GM12878 (cell line): ENCODE measurements around the gene EGFR. TPM values are rescaled to one million over a fixed set of nuclear protein-coding genes. Genes with fewer than 3 reads are reported as not detected.

Experiments
- ATAC-seq: fragments of 200-7000 bp; cut with Tn5 transposase; 3 replicates; pipeline ENCODE4 v1.9.1; 2020; ENCODE audit warnings: mild to moderate bottlenecking, moderate library complexity
- BruUV-seq: library from RNA; stranded (reverse); fragments of 400-500 nt; replicated peaks from 2 replicates; lab custom pipeline; 2021; lab: Mats Ljungman, UMichigan
- CTCF ChIA-PET: fragments of 300-600 bp; sonication (Branson Sonifier 250); formaldehyde crosslinking; extraction: SDS; loops from one replicate; lab custom pipeline; 2021; ENCODE audit warnings: inconsistent platforms; lab: Yijun Ruan, JAX
- POLR2A ChIA-PET: fragments of 350-600 bp; formaldehyde crosslinking; extraction: SDS; loops from one replicate; lab custom pipeline; 2021; ENCODE audit warnings: inconsistent platforms; lab: Charles Lee
- RAD21 ChIA-PET: fragments of 300-600 bp; sonication (Branson Sonifier 250); formaldehyde crosslinking; loops from one replicate; lab custom pipeline; 2023; ENCODE audit warnings: antibody characterized with exemption; ENCODE audit not compliant: unreplicated experiment; lab: Charles Lee
- SMC1A ChIA-PET: fragments of 300-600 bp; sonication (Branson Sonifier 250); formaldehyde crosslinking; loops from one replicate; lab custom pipeline; 2023; ENCODE audit not compliant: unreplicated experiment, uncharacterized antibody; lab: Charles Lee
- DNase-seq: peaks from one replicate; pipeline ENCODE4 v3.0.0-alpha.2; 2011; ENCODE audit warnings: low read depth, low spot score
- FAIRE-seq: peaks from 3 replicates; lab custom pipeline; 2011; peaks lifted over from hg19 to GRCh38; lab: Jason Lieb, UNC
- H2AFZ ChIP-seq: 2 replicates; pipeline ENCODE4 v1.6.0; 2011; ENCODE audit warnings: low read depth, low read length, control low read depth; ENCODE audit not compliant: control insufficient read depth
- H3K27ac ChIP-seq: 2 replicates; pipeline ENCODE4 v1.5.1; 2011; ENCODE audit warnings: control low read depth; ENCODE audit not compliant: control insufficient read depth, insufficient read depth
- H3K27me3 ChIP-seq, 2 experiments: replicated peaks in 1 of 2; 2 replicates each; pipeline versions ENCODE4 v1.6.0 to v1.6.1; 2011; ENCODE audit warnings: low read length in 1 of 2; ENCODE audit not compliant: control insufficient read depth in 2 of 2, insufficient read depth in 2 of 2
- H3K36me3 ChIP-seq, 2 experiments: 2 replicates each; pipeline ENCODE4 v1.5.1; 2011; ENCODE audit warnings: low read length in 1 of 2; ENCODE audit not compliant: control insufficient read depth in 2 of 2, insufficient read depth in 2 of 2
- H3K4me1 ChIP-seq: 2 replicates; pipeline ENCODE4 v1.6.1; 2011; ENCODE audit warnings: mild to moderate bottlenecking, low read length, moderate library complexity, mixed read lengths; ENCODE audit not compliant: control insufficient read depth, insufficient read depth
- H3K4me2 ChIP-seq: 2 replicates; pipeline ENCODE4 v1.6.0; 2011; ENCODE audit warnings: control low read depth; ENCODE audit not compliant: control insufficient read depth, insufficient read depth
- H3K4me3 ChIP-seq: fragments of 200-600 bp; sonication (generic); 2 replicates; pipeline ENCODE4 v1.5.1; 2016
- H3K79me2 ChIP-seq: 2 replicates; pipeline ENCODE4 v1.6.0; 2011; ENCODE audit warnings: low read length; ENCODE audit not compliant: control insufficient read depth, insufficient read depth
- H3K9ac ChIP-seq: 2 replicates; pipeline ENCODE4 v1.8.0; 2011; ENCODE audit warnings: low read length, control low read depth, mixed read lengths; ENCODE audit not compliant: control insufficient read depth, insufficient read depth
- H3K9me3 ChIP-seq: replicated peaks from 3 replicates; pipeline ENCODE4 v1.5.1; 2011; ENCODE audit warnings: mild to moderate bottlenecking, low read length; ENCODE audit not compliant: control insufficient read depth, insufficient read depth
- H4K20me1 ChIP-seq: 2 replicates; pipeline ENCODE4 v1.6.0; 2011; ENCODE audit not compliant: control insufficient read depth, insufficient read depth
- CREB1 ChIP-seq: IDR thresholded peaks from 2 replicates; pipeline ENCODE4 v1.6.1; 2012; ENCODE audit warnings: low read depth, mild to moderate bottlenecking, inconsistent platforms
- CREM ChIP-seq: IDR thresholded peaks from 2 replicates; pipeline ENCODE4 v1.6.1; 2014; ENCODE audit warnings: antibody characterized with exemption, low read depth
- GABPA ChIP-seq: IDR thresholded peaks from 2 replicates; pipeline ENCODE4 v1.6.1; 2014; ENCODE audit warnings: antibody characterized with exemption, low read depth, mild to moderate bottlenecking, inconsistent platforms
- HDAC6 ChIP-seq: fragments of 200-600 bp; sonication (generic); IDR thresholded peaks from one replicate; pipeline ENCODE4 v1.8.0; 2017; ENCODE audit warnings: antibody characterized with exemption; ENCODE audit not compliant: unreplicated experiment
- JUND ChIP-seq: IDR thresholded peaks from 2 replicates; pipeline ENCODE4 v1.6.1; 2012; ENCODE audit warnings: low read depth, mild to moderate bottlenecking, low read length, improper control_type of control experiment, moderate library complexity
- NFYB ChIP-seq: IDR thresholded peaks from 2 replicates; pipeline ENCODE4 v1.6.1; 2011; ENCODE audit warnings: low read depth, mild to moderate bottlenecking, low read length, improper control_type of control experiment, moderate library complexity; ENCODE audit not compliant: insufficient read depth
- NR2C2 ChIP-seq: IDR thresholded peaks from 2 replicates; pipeline ENCODE4 v1.6.1; 2011; ENCODE audit warnings: borderline replicate concordance, low read depth; ENCODE audit not compliant: control insufficient read depth, insufficient read length
- RAD21 ChIP-seq: IDR thresholded peaks from 2 replicates; pipeline ENCODE4 v1.6.1; 2011; ENCODE audit warnings: mild to moderate bottlenecking, low read depth, low read length, moderate library complexity; ENCODE audit not compliant: insufficient read depth
- SIX5 ChIP-seq: IDR thresholded peaks from 2 replicates; pipeline ENCODE4 v1.6.1; 2011; ENCODE audit warnings: mild to moderate bottlenecking, low read depth, low read length, moderate library complexity; ENCODE audit not compliant: severe bottlenecking
- SMC3 ChIP-seq: IDR thresholded peaks from 2 replicates; pipeline ENCODE4 v1.6.1; 2011; ENCODE audit warnings: low read length, improper control_type of control experiment, borderline replicate concordance
- TCF7 ChIP-seq: IDR thresholded peaks from 2 replicates; pipeline ENCODE4 v1.6.1; 2014; ENCODE audit warnings: antibody characterized with exemption, borderline replicate concordance
- ZNF207 ChIP-seq: fragments of 450-650 bp; IDR thresholded peaks from 2 replicates; pipeline ENCODE4 v1.6.1; 2014; ENCODE audit warnings: antibody characterized with exemption, mild to moderate bottlenecking, borderline replicate concordance
- ZNF384 ChIP-seq: IDR thresholded peaks from 2 replicates; pipeline ENCODE4 v1.6.1; 2012; ENCODE audit warnings: low read depth, mild to moderate bottlenecking, low read length, improper control_type of control experiment, borderline replicate concordance
- WGBS: methylation state at CpG from one replicate; pipeline ENCODE4 v1.1.6; 2016; ENCODE audit warnings: low lambda C conversion rate; ENCODE audit not compliant: insufficient replicate concordance, insufficient coverage; ENCODE audit errors: missing lambda C conversion rate; 5-methylcytosine and 5-hydroxymethylcytosine counted together
- in situ Hi-C: fragments of 300-500 bp; cut with MboI; formaldehyde crosslinking; loops from 9 replicates; pipeline ENCODE4 v1.14.3; 2018; ENCODE audit warnings: mixed read lengths
- intact Hi-C: fragments of 100-400 bp; cut with micrococcal nuclease; formaldehyde crosslinking; loops from one replicate; pipeline ENCODE4 v1.14.2; 2022; ENCODE audit not compliant: unreplicated experiment
- polyA plus RNA-seq, 11 experiments: library from polyadenylated mRNA; depleted of rRNA in 4 of 11; unstranded in 6 of 11; stranded (reverse) in 5 of 11; fragments of >200 nt; fragmentation: Nextera tagmentation in 4 of 11; fragmentation: Illumina TruSeq in 1 of 11; extraction: Ambion mirVana in 4 of 11; extraction: Trizol in 1 of 11; gene quantifications; 1 replicate in 1 of 11; 2 replicates in 10 of 11; pipeline versions ENCODE4 v1.2.1 to v1.2.3, GENCODE V29; 2011 to 2016; ENCODE audit warnings: inconsistent platforms in 2 of 11, missing spikeins in 2 of 11, low read depth in 1 of 11
- total RNA-seq, 4 experiments: library from RNA; depleted of rRNA in 3 of 4; stranded (reverse); fragments of >200 nt in 3 of 4; fragmentation: Illumina TruSeq in 1 of 4; extraction: Trizol in 1 of 4; gene quantifications; 2 replicates each; pipeline versions ENCODE4 v1.2.1 to v1.2.3, GENCODE V29; 2013 to 2021
- TF ChIP-seq, protein P1 (sequence below): fragments of 450-650 bp; IDR thresholded peaks from 2 replicates; pipeline ENCODE4 v1.6.1; 2017; ENCODE audit warnings: mild to moderate bottlenecking, moderate library complexity
- TF ChIP-seq, protein P2 (sequence below): IDR thresholded peaks from 2 replicates; pipeline ENCODE4 v1.6.1; 2012; ENCODE audit warnings: improper control_type of control experiment, low read depth, low read length; ENCODE audit not compliant: insufficient replicate concordance

Gene EGFR
- total and polyA plus RNA-seq, 10 of the 15 experiments (the other 5 are each of a cell fraction or from before 2014, with no cell fraction given) = 0.01 to 0.31 TPM; not detected in 8

DNA sequence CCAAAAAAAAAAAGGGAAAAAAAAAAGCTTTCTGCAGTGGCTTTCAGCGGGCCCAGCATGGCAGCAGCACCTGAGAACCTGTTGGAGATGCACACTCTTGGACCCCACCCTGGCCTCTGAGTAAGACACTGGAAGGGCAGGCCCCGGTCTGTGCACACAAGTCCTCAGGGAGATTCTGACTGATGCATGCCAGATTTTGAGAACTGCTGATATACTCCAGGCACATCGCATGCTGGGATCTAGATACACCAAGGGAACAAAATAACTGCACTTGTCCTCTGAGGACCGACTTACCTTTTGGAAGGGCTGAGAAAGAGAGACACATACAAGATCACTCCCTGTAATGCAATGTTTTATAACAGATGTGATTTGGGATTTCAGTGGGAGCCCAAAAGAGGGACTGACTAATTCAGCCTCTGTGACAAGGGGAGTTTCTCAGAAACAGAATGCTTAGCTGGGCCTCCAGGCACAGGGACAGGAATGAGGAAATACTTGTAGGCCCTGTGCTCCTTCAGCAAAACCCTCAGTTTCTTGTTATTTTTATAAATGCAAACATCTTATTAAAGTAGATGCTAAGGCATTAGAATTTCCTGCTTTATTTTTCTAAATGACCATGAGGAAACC is 8.2 kb downstream of the EGFR start:
- FAIRE-seq (no peak), DNase-seq (no peak), ATAC-seq (no peak)
- ChIA-PET CTCF (interaction anchor here (1.2 kb wide), 1 partner anchor 229 kb away, joined by 3 read pairs; no protein-coding TSS in a partner anchor), RAD21 (no interaction called here), POLR2A (no interaction called here), SMC1A (interaction anchor here (0.9 kb wide), 1 partner anchor 231 kb away, joined by 3 read pairs; no protein-coding TSS in a partner anchor)
- Histone ChIP-seq H2AFZ (no peak overlapping the region), H3K9ac (no peak overlapping the region), H4K20me1 (no peaks in the 10 kb centered on the region), H3K4me3 (no peak overlapping the region), H3K9me3 (no peaks in the 10 kb centered on the region), H3K27me3 (no peaks in the 10 kb centered on the region; a peak in 1 of 4 replicates), H3K27ac (no peak overlapping the region), H3K4me2 (no peak overlapping the region), H3K79me2 (no peaks in the 10 kb centered on the region), H3K4me1 (no peaks in the 10 kb centered on the region), H3K36me3 (no peaks in the 10 kb centered on the region)
- in situ Hi-C loops (no loop called here), intact Hi-C loops (no loop called here)
- TF ChIP-seq JUND (no peak), GABPA (no peak), ZNF207 (no peak), ZNF384 (no peak), HDAC6 (no peak), NFYB (no peak), SMC3 (no peak), NR2C2 (no peak), RAD21 (no peak), SIX5 (no peak), CREB1 (no peak), TCF7 (no peak), CREM (no peak)
- TF ChIP-seq, protein P1, sequence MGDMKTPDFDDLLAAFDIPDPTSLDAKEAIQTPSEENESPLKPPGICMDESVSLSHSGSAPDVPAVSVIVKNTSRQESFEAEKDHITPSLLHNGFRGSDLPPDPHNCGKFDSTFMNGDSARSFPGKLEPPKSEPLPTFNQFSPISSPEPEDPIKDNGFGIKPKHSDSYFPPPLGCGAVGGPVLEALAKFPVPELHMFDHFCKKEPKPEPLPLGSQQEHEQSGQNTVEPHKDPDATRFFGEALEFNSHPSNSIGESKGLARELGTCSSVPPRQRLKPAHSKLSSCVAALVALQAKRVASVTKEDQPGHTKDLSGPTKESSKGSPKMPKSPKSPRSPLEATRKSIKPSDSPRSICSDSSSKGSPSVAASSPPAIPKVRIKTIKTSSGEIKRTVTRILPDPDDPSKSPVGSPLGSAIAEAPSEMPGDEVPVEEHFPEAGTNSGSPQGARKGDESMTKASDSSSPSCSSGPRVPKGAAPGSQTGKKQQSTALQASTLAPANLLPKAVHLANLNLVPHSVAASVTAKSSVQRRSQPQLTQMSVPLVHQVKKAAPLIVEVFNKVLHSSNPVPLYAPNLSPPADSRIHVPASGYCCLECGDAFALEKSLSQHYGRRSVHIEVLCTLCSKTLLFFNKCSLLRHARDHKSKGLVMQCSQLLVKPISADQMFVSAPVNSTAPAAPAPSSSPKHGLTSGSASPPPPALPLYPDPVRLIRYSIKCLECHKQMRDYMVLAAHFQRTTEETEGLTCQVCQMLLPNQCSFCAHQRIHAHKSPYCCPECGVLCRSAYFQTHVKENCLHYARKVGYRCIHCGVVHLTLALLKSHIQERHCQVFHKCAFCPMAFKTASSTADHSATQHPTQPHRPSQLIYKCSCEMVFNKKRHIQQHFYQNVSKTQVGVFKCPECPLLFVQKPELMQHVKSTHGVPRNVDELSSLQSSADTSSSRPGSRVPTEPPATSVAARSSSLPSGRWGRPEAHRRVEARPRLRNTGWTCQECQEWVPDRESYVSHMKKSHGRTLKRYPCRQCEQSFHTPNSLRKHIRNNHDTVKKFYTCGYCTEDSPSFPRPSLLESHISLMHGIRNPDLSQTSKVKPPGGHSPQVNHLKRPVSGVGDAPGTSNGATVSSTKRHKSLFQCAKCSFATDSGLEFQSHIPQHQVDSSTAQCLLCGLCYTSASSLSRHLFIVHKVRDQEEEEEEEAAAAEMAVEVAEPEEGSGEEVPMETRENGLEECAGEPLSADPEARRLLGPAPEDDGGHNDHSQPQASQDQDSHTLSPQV = no peak
- TF ChIP-seq, protein P2, sequence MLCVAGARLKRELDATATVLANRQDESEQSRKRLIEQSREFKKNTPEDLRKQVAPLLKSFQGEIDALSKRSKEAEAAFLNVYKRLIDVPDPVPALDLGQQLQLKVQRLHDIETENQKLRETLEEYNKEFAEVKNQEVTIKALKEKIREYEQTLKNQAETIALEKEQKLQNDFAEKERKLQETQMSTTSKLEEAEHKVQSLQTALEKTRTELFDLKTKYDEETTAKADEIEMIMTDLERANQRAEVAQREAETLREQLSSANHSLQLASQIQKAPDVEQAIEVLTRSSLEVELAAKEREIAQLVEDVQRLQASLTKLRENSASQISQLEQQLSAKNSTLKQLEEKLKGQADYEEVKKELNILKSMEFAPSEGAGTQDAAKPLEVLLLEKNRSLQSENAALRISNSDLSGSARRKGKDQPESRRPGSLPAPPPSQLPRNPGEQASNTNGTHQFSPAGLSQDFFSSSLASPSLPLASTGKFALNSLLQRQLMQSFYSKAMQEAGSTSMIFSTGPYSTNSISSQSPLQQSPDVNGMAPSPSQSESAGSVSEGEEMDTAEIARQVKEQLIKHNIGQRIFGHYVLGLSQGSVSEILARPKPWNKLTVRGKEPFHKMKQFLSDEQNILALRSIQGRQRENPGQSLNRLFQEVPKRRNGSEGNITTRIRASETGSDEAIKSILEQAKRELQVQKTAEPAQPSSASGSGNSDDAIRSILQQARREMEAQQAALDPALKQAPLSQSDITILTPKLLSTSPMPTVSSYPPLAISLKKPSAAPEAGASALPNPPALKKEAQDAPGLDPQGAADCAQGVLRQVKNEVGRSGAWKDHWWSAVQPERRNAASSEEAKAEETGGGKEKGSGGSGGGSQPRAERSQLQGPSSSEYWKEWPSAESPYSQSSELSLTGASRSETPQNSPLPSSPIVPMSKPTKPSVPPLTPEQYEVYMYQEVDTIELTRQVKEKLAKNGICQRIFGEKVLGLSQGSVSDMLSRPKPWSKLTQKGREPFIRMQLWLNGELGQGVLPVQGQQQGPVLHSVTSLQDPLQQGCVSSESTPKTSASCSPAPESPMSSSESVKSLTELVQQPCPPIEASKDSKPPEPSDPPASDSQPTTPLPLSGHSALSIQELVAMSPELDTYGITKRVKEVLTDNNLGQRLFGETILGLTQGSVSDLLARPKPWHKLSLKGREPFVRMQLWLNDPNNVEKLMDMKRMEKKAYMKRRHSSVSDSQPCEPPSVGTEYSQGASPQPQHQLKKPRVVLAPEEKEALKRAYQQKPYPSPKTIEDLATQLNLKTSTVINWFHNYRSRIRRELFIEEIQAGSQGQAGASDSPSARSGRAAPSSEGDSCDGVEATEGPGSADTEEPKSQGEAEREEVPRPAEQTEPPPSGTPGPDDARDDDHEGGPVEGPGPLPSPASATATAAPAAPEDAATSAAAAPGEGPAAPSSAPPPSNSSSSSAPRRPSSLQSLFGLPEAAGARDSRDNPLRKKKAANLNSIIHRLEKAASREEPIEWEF = no peak
- no TSS peak for BruUV-seq
- WGBS = 25% methylated on average over 4 of the region's 4 CpGs
